Measurements from ENCODE around the gene PRL. TPM values are rescaled to one million over a fixed set of nuclear protein-coding genes. Genes with fewer than 3 reads are reported as not detected.

PRL gene
- polyA plus RNA-seq, 1 donor from 2014 or later: not detected

GRCh38 chr6:22271081-22271480 lies 25.8 kb downstream of the PRL start:
- Histone ChIP-seq H4K20me1 (ENCODE audit: insufficient read depth) (no peaks in the 10 kb centered on the region), H3K79me2 (replicated peaks; ENCODE audit: insufficient read depth, low read length) (no peaks in the 10 kb centered on the region), H3F3A (ENCODE audit: insufficient read depth, low read length, poor library complexity, severe bottlenecking) (no peaks in the 10 kb centered on the region), H3K9ac (ENCODE audit: low read length) (no peak overlapping the region), H3K9me3 (ENCODE audit: low read length) (no peaks in the 10 kb centered on the region), H3K36me3 (ENCODE audit: insufficient read depth, low read length) (no peaks in the 10 kb centered on the region), H3K27me3 (ENCODE audit: insufficient read depth, low read depth, low read length) (no peaks in the 10 kb centered on the region), H3K4me3 (ENCODE audit: low read length) (no peak overlapping the region), H3K9me2 (ENCODE audit: insufficient read depth, low read length) (no peaks in the 10 kb centered on the region), H3K4me2 (ENCODE audit: low read length) (no peak overlapping the region), H2AFZ (ENCODE audit: low read depth, low read length) (no peak overlapping the region), H3K27ac (ENCODE audit: low read length) (no peak overlapping the region)
- no peak for TF ChIP-seq REST (IDR thresholded peaks at IDR 0.05; ENCODE audit: borderline replicate concordance)
- no peak for TF ChIP-seq CTCF (IDR thresholded peaks at IDR 0.05; ENCODE audit: poor library complexity, severe bottlenecking)
- no peak for TF ChIP-seq TAF1 (IDR thresholded peaks at IDR 0.05; ENCODE audit: low read depth)
- no peak for TF ChIP-seq POLR2AphosphoS5 (IDR thresholded peaks at IDR 0.05)
- TF ChIP-seq EP300 (conservative IDR thresholded peaks at IDR 0.05; ENCODE audit: poor library complexity, severe bottlenecking): no peak
- TF ChIP-seq EZH2 (IDR thresholded peaks at IDR 0.05; ENCODE audit: borderline replicate concordance, insufficient read depth, low read length, poor library complexity, severe bottlenecking): no peak
- TF ChIP-seq SMC3 (conservative IDR thresholded peaks at IDR 0.05; ENCODE audit: poor library complexity): no peak
- no peak for TF ChIP-seq RAD21 (conservative IDR thresholded peaks at IDR 0.05)
- no peak for TF ChIP-seq MXI1 (conservative IDR thresholded peaks at IDR 0.05; ENCODE audit: poor library complexity, severe bottlenecking)

- Histone ChIP-seq H3K36me3 (ENCODE audit: insufficient read depth, low read length) (no peaks in the 10 kb centered on the region), H3K79me2 (replicated peaks; ENCODE audit: insufficient read depth, low read length) (no peaks in the 10 kb centered on the region), H3K9me2 (ENCODE audit: insufficient read depth, low read length) (no peaks in the 10 kb centered on the region), H2AFZ (ENCODE audit: low read depth, low read length) (no peak overlapping the region), H3K4me3 (ENCODE audit: low read length) (no peak overlapping the region), H4K20me1 (ENCODE audit: insufficient read depth) (no peaks in the 10 kb centered on the region), H3K9ac (ENCODE audit: low read length) (no peak overlapping the region), H3K27me3 (ENCODE audit: insufficient read depth, low read depth, low read length) (no peaks in the 10 kb centered on the region), H3F3A (ENCODE audit: insufficient read depth, low read length, poor library complexity, severe bottlenecking) (no peaks in the 10 kb centered on the region), H3K9me3 (ENCODE audit: low read length) (no peaks in the 10 kb centered on the region), H3K4me2 (ENCODE audit: low read length) (no peak overlapping the region), H3K27ac (ENCODE audit: low read length) (no peak overlapping the region)
- no peak for TF ChIP-seq MXI1 (conservative IDR thresholded peaks at IDR 0.05; ENCODE audit: poor library complexity, severe bottlenecking)
- no peak for TF ChIP-seq EZH2 (IDR thresholded peaks at IDR 0.05; ENCODE audit: borderline replicate concordance, insufficient read depth, low read length, poor library complexity, severe bottlenecking)
- no peak for TF ChIP-seq SMC3 (conservative IDR thresholded peaks at IDR 0.05; ENCODE audit: poor library complexity)
- no peak for TF ChIP-seq POLR2AphosphoS5 (IDR thresholded peaks at IDR 0.05)
- no peak for TF ChIP-seq REST (IDR thresholded peaks at IDR 0.05; ENCODE audit: borderline replicate concordance)
- TF ChIP-seq TAF1 (IDR thresholded peaks at IDR 0.05; ENCODE audit: low read depth): no peak
- TF ChIP-seq RAD21 (conservative IDR thresholded peaks at IDR 0.05): no peak
- TF ChIP-seq CTCF (IDR thresholded peaks at IDR 0.05; ENCODE audit: poor library complexity, severe bottlenecking): no peak
- TF ChIP-seq EP300 (conservative IDR thresholded peaks at IDR 0.05; ENCODE audit: poor library complexity, severe bottlenecking): no peak
Measured at GRCh38 chr6:22263748-22264147, 33.1 kb downstream of the PRL start.

Data from neural cell (in vitro differentiated cells).